ENCODE results near the gene CUL9. TPM values are rescaled to one million over a fixed set of nuclear protein-coding genes. Genes with fewer than 3 reads are reported as not detected.

CUL9 gene
- polyA plus RNA-seq, 3 donors, result 2.9 to 68.8 (median 3.8) TPM

DNA sequence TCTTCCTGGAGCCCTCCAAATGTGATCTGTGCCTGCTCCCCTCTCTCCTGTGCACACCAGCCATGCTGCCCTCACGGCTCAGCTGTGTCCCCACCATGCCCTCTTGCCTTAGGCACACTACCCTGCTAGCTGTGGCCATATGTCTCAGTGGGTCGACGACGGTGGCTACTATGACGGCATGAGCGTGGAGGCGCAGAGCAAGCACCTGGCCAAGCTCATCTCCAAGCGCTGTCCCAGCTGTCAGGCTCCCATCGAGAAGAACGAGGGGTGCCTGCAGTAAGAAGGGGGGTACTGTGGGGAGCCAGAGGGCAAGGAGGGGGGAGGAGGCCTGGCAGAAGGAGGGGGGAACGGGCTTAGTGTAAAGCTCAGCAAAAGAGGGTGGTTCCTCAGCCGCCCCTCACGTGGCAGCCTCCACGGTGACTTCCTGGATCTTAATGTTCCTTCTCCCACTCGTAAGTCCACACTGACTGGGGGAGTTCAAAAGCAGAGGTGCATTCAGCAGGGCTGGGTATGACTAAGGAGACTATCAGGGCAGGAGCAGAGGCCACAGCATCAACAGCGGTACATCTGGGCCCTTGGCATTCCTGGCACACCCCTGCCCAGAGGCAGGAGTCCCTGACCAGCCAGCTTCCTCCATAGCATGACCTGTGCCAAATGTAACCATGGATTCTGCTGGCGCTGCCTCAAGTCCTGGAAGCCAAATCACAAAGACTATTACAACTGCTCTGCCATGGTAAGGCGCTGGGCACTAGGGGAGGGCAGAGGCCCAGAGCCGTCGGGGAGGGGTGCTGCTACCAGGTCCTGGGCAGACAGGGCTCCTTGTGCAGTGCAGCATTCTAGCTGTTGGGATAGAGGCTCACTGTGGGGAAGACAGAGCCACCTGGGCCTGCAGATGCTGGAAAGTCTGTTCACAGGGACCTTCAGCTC lies 39.3 kb downstream of the CUL9 start:
- no peaks in the 10 kb centered on the region for H3K27me3 ChIP-seq (ENCODE audit: control insufficient read depth in 2 of 2, insufficient read depth in 2 of 2, low read length in 2 of 2)
- no peak overlapping the region for H3K27ac ChIP-seq (ENCODE audit: low read depth in 1 of 2, low read length in 2 of 2)
- peaks cover 52 to 71% of the 10 kb centered on the region in 2 donors for H3K36me3 ChIP-seq (replicated peaks in 1 of 2; ENCODE audit: control insufficient read depth in 1 of 2, insufficient read depth in 2 of 2, low read length in 2 of 2)
- H3K9me3 ChIP-seq (replicated peaks in 1 of 2; ENCODE audit: control insufficient read depth in 1 of 2, insufficient read depth in 1 of 2, low read length in 2 of 2), result no peaks in the 10 kb centered on the region
- H3K4me3 Mint-ChIP-seq, result no peak overlapping the region
- no peaks in the 10 kb centered on the region for H3K79me2 ChIP-seq (ENCODE audit: insufficient read depth, low read length)
- no peak for DNase-seq
- H4K20me1 ChIP-seq (ENCODE audit: insufficient read depth, low read length), result no peaks in the 10 kb centered on the region
- H3K4me1 ChIP-seq (ENCODE audit: control insufficient read depth in 1 of 2, insufficient read depth in 2 of 2, low read length in 2 of 2), result peaks cover 10 to 16% of the 10 kb centered on the region in 2 donors
- H2AFZ ChIP-seq (ENCODE audit: insufficient read depth, low read depth, low read length, poor library complexity, severe bottlenecking), result no peak overlapping the region
- intact Hi-C loops (cut with micrococcal nuclease), result no loop called here
- H3K4me1 Mint-ChIP-seq, result peaks cover 15% of the 10 kb centered on the region
- TF ChIP-seq, protein P1, sequence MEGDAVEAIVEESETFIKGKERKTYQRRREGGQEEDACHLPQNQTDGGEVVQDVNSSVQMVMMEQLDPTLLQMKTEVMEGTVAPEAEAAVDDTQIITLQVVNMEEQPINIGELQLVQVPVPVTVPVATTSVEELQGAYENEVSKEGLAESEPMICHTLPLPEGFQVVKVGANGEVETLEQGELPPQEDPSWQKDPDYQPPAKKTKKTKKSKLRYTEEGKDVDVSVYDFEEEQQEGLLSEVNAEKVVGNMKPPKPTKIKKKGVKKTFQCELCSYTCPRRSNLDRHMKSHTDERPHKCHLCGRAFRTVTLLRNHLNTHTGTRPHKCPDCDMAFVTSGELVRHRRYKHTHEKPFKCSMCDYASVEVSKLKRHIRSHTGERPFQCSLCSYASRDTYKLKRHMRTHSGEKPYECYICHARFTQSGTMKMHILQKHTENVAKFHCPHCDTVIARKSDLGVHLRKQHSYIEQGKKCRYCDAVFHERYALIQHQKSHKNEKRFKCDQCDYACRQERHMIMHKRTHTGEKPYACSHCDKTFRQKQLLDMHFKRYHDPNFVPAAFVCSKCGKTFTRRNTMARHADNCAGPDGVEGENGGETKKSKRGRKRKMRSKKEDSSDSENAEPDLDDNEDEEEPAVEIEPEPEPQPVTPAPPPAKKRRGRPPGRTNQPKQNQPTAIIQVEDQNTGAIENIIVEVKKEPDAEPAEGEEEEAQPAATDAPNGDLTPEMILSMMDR (IDR thresholded peaks at IDR 0.05), result no peak
- no peak overlapping the region for H3K9ac ChIP-seq (ENCODE audit: insufficient read depth, low read length, poor library complexity, severe bottlenecking)
- H3K27ac Mint-ChIP-seq, result peak overlapping the region in 5 of 7 donors; percentile 20 to 76 (median 55)
- 89% methylated on average over 19 of the region's 20 CpGs for WGBS (ENCODE audit: insufficient coverage)
- H3K9me3 Mint-ChIP-seq, result no peaks in the 10 kb centered on the region
- H3K4me3 ChIP-seq (replicated peaks in 1 of 3; ENCODE audit: low read depth in 2 of 3, low read length in 3 of 3), result no peak overlapping the region
- peaks cover 57 to 68% of the 10 kb centered on the region in 2 donors for H3K36me3 Mint-ChIP-seq
- H3K4me2 ChIP-seq (replicated peaks; ENCODE audit: extremely low read depth, low read length, poor library complexity, severe bottlenecking), result no peak overlapping the region
- peaks cover 0 to 4% (median 2%) of the 10 kb centered on the region in 3 donors for H3K27me3 Mint-ChIP-seq (ENCODE audit: low read depth in 3 of 3)

DNA sequence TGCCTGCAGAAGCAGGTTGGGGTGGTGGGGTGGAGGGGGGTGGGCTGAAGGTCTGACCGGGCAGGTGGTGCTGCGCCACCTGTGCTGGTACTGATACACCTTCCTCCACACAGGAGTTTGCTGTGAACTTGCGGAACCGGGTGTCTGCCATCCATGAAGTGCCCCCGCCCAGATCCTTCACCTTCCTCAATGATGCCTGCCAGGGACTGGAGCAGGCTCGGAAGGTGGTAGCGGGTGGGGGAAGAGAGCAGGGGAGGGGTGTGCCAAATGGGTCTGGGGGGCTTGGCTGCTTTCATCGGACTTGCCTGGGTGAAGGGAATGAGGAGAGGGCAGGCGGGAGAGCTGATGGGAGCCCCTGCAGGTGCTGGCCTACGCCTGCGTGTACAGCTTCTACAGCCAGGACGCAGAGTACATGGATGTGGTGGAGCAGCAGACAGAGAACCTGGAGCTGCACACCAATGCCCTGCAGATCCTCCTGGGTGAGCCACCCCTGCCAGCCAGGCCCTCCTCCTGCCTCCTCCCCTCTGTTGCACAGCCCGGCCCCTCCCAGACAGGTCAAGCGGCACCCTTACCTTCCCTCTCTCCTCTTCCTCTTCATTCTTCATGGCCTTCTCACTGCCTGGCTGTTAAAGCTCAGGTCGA lies 40.5 kb downstream of the CUL9 start:
- Histone ChIP-seq H4K20me1 (ENCODE audit: insufficient read depth, low read length) (no peaks in the 10 kb centered on the region), H3K27me3 (ENCODE audit: control insufficient read depth in 2 of 2, insufficient read depth in 2 of 2, low read length in 2 of 2) (no peaks in the 10 kb centered on the region), H3K9ac (ENCODE audit: insufficient read depth, low read length, poor library complexity, severe bottlenecking) (no peak overlapping the region), H3K27ac (ENCODE audit: low read depth in 1 of 2, low read length in 2 of 2) (no peak overlapping the region), H3K4me2 (replicated peaks; ENCODE audit: extremely low read depth, low read length, poor library complexity, severe bottlenecking) (no peak overlapping the region), H3K36me3 (replicated peaks in 1 of 2; ENCODE audit: control insufficient read depth in 1 of 2, insufficient read depth in 2 of 2, low read length in 2 of 2) (peaks cover 40 to 58% of the 10 kb centered on the region in 2 donors), H3K4me1 (ENCODE audit: control insufficient read depth in 1 of 2, insufficient read depth in 2 of 2, low read length in 2 of 2) (peaks cover 10 to 16% of the 10 kb centered on the region in 2 donors), H3K9me3 (replicated peaks in 1 of 2; ENCODE audit: control insufficient read depth in 1 of 2, insufficient read depth in 1 of 2, low read length in 2 of 2) (no peaks in the 10 kb centered on the region), H2AFZ (ENCODE audit: insufficient read depth, low read depth, low read length, poor library complexity, severe bottlenecking) (no peak overlapping the region), H3K79me2 (ENCODE audit: insufficient read depth, low read length) (no peaks in the 10 kb centered on the region), H3K4me3 (replicated peaks in 1 of 3; ENCODE audit: low read depth in 2 of 3, low read length in 3 of 3) (no peak overlapping the region)
- H3K27ac Mint-ChIP-seq, result peak overlapping the region in 3 of 7 donors; percentile 0 to 77 (median 39)
- H3K36me3 Mint-ChIP-seq, result peaks cover 48 to 61% of the 10 kb centered on the region in 2 donors
- peaks cover 16% of the 10 kb centered on the region for H3K4me1 Mint-ChIP-seq
- WGBS (ENCODE audit: insufficient coverage), result 100% methylated on average over 8 of the region's 15 CpGs
- intact Hi-C loops (cut with micrococcal nuclease), result no loop called here
- no peak overlapping the region for H3K4me3 Mint-ChIP-seq
- TF ChIP-seq, protein P1 (IDR thresholded peaks at IDR 0.05), result no peak
- no peak for DNase-seq
- no peaks in the 10 kb centered on the region for H3K9me3 Mint-ChIP-seq
- H3K27me3 Mint-ChIP-seq (ENCODE audit: low read depth in 3 of 3), result peaks cover 0 to 4% (median 2%) of the 10 kb centered on the region in 3 donors

Measured in CD14-positive monocyte (primary cell).